Uterus (tissue), 4 donors: ENCODE measurements around the gene ARSD. TPM values are rescaled to one million over a fixed set of nuclear protein-coding genes. Genes with fewer than 3 reads are reported as not detected.
"Not testable (repeated sequence)": the region's sequence is repeated elsewhere in the genome, so short reads cannot be mapped to it uniquely, and the experiment has no call there.

ENCODE experiments used
- DNase-seq, 2 donors: peaks; one replicate each; pipeline ENCODE4 v3.0.0-alpha.2; 2019 to 2020
- H3K27ac ChIP-seq, 2 donors: fragments of 200-600 bp; sonication (generic); 1 replicate in 1 of 2; 2 replicates in 1 of 2; pipeline ENCODE4 v1.5.1; 2016 to 2018
- H3K27me3 ChIP-seq, 2 donors: fragments of 200-600 bp; sonication (generic); one replicate each; pipeline ENCODE4 v1.5.1; 2018 to 2019; ENCODE audit warnings: control low read depth in 1 of 2
- H3K36me3 ChIP-seq, 2 donors: fragments of 200-600 bp; sonication (generic); one replicate each; pipeline ENCODE4 v1.5.1; 2019; ENCODE audit warnings: control low read depth in 1 of 2
- H3K4me1 ChIP-seq, 2 donors: fragments of 200-600 bp; sonication (generic); one replicate each; pipeline ENCODE4 v1.5.1; 2018 to 2019; ENCODE audit warnings: control low read depth in 1 of 2
- H3K4me3 ChIP-seq, 2 donors: fragments of 200-600 bp; sonication (generic); 1 replicate in 1 of 2; 2 replicates in 1 of 2; pipeline ENCODE4 v1.5.1; 2018 to 2019; ENCODE audit warnings: mild to moderate bottlenecking in 1 of 2
- H3K9me3 ChIP-seq, 2 donors: fragments of 200-600 bp; sonication (generic); one replicate each; pipeline ENCODE4 v1.5.1; 2019; ENCODE audit warnings: control low read depth in 1 of 2
- POLR2A ChIP-seq, 2 donors: fragments of 450-650 bp; IDR thresholded peaks; one replicate each; pipeline ENCODE4 v1.6.1; 2016; ENCODE audit warnings: antibody characterized with exemption in 2 of 2, mild to moderate bottlenecking in 1 of 2, moderate library complexity in 1 of 2
- intact Hi-C: fragments of 100-400 bp; cut with DNase I; formaldehyde crosslinking; loops from one replicate; pipeline ENCODE4 v1.15.1; 2023; ENCODE audit warnings: low total_unique reads
- total RNA-seq, 4 donors: library from RNA; depleted of rRNA in 3 of 4; stranded (reverse); fragments of >200 nt in 3 of 4; gene quantifications; one replicate each; pipeline versions ENCODE4 v1.1.0 to v1.2.4, GENCODE V29; 2014 to 2023
- TF ChIP-seq, protein P1 (sequence below), 4 experiments: fragments of 200-600 bp in 2 of 4; fragments of 450-650 bp in 2 of 4; sonication (generic) in 2 of 4; IDR thresholded peaks; one replicate each; pipeline ENCODE4 v1.5.1; 2016 to 2019; ENCODE audit warnings: antibody characterized with exemption in 4 of 4, mild to moderate bottlenecking in 2 of 4, moderate library complexity in 1 of 4
- donor health status: DM: yes; HTN: yes; CAD: no.

The ARSD gene
- total RNA-seq, 4 donors from 2014 or later: 14.3 to 46.8 (median 25.5) TPM

DNA sequence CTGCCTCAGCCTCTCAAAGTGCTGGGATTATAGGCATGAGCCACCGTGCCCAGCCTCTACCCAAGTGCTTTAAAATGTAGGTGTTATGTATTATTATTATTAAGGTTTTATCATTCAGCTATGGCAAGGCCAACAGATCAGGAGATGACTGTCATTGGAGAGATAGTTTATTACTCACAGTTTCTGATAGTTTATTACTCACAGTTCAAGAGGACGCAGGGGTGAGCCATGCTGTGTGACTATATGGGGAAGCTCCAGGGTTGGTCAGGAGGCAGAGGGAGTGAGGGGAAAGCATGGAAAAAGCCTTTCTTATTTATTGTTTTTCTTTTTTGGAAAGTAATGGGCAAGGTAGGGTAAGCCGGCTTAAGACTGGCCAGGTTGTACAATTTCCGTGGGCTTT is 25.4 kb upstream of the ARSD start:
- intact Hi-C loops: no loop called here
- Histone ChIP-seq H3K36me3 (no peaks in the 10 kb centered on the region), H3K4me1 (no peaks in the 10 kb centered on the region), H3K4me3 (no peak overlapping the region), H3K27me3 (no peaks in the 10 kb centered on the region), H3K27ac (no peak overlapping the region), H3K9me3 (no peaks in the 10 kb centered on the region)
- DNase-seq: no peak
- TF ChIP-seq, protein P1, sequence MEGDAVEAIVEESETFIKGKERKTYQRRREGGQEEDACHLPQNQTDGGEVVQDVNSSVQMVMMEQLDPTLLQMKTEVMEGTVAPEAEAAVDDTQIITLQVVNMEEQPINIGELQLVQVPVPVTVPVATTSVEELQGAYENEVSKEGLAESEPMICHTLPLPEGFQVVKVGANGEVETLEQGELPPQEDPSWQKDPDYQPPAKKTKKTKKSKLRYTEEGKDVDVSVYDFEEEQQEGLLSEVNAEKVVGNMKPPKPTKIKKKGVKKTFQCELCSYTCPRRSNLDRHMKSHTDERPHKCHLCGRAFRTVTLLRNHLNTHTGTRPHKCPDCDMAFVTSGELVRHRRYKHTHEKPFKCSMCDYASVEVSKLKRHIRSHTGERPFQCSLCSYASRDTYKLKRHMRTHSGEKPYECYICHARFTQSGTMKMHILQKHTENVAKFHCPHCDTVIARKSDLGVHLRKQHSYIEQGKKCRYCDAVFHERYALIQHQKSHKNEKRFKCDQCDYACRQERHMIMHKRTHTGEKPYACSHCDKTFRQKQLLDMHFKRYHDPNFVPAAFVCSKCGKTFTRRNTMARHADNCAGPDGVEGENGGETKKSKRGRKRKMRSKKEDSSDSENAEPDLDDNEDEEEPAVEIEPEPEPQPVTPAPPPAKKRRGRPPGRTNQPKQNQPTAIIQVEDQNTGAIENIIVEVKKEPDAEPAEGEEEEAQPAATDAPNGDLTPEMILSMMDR (IDR thresholded peaks at IDR 0.05): no peak
- no peak for TF ChIP-seq POLR2A (IDR thresholded peaks at IDR 0.05)

- H3K4me1 ChIP-seq, H3K4me3 ChIP-seq, H3K27ac ChIP-seq, H3K27me3 ChIP-seq, H3K36me3 ChIP-seq, intact Hi-C loops, H3K9me3 ChIP-seq, DNase-seq: not testable (repeated sequence)
Measured at GRCh38 chrX:2937942-2938341, 8.8 kb upstream of the ARSD start.

DNA sequence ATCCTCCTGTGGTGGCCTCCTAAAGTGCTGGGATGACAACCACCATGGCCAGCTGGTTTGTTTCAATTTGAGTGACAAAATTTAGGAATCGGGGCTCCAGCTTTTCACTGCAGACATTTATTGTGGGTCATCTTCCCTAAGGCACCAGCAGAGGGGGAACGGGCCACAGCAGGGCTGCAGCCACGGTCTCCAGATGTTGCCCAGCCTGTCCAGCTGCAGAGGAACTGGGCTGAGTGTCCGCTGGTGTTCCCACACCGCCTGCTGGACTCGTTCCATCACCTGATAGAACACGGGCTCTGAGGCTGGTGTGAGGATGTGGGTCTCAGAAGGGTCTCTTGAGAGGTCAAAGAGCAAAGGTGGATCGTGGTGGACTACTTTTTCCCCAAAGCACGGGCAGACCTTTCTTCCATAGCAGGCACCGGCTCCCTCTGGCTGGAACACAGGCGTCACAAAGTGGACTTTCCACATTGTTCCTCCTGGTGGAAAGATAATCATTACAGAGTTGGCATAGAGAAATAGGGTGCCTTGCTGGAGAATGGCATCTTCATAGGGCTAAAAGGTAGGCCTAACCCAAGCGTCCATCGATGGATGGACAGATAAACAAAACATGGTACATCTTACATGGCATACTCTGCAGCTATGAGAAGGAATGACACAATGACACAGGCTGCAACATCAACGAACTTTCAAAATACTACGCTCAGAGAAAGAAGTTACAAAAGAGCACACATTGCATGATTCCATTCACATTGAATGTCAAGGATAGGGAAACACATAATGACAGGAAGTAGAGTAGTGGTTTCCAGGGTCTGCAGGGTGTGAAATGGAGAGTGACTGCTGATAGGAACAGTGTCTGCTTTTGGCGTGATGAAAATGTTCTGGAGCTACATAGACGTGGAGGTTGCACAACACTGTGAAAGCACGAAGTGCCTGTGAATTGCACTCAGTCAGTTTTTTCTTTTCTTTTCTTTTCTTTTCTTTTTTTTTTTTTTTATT is 5.9 kb upstream of the ARSD start:
- no peaks in the 10 kb centered on the region for H3K27me3 ChIP-seq
- no peaks in the 10 kb centered on the region for H3K4me1 ChIP-seq
- H3K36me3 ChIP-seq: no peaks in the 10 kb centered on the region
- no peak overlapping the region for H3K4me3 ChIP-seq
- no peak for DNase-seq
- no peak for TF ChIP-seq POLR2A (IDR thresholded peaks at IDR 0.05)
- TF ChIP-seq, protein P1 (IDR thresholded peaks at IDR 0.05): no peak
- H3K27ac ChIP-seq: no peak overlapping the region
- H3K9me3 ChIP-seq: no peaks in the 10 kb centered on the region
- intact Hi-C loops: no loop called here

DNA sequence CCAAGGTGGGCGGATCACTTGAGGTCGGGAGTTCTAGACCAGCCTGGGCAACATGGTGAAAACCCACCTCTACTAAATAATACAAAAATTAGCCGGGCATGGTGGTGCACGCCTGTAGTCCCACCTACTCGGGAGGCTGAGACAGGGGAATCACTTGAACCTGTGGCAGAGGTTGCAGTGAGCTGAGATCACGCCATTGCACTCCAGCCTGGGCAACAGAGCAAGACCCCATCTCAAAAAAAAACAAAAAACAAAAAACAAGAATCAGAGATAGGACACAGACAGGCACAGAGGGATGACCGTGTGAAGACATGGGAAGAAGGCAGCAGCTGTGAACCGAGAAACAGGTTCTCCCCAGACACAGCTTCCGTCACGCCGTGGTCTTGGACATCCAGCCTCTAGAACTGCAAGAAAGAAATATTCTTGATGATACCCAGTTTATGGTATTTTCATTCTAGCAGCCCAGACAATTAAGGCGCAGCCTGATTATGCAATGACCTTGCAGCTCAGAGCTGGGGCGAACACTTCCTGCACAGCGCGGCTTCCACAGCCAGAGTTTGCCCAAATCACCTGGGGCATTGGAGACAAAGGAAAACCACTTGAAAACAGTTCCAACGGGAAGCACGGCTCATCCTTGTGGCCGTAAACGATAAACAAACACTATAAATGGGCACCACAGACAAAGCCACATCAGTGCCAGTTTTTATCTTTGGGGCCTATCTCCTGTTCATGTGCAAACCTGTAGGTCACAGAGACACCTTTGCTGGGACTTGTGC is 4.2 kb upstream of the ARSD start:
- Histone ChIP-seq H3K4me1 (no peaks in the 10 kb centered on the region), H3K36me3 (no peaks in the 10 kb centered on the region), H3K27ac (no peak overlapping the region), H3K4me3 (no peak overlapping the region), H3K27me3 (no peaks in the 10 kb centered on the region), H3K9me3 (no peaks in the 10 kb centered on the region)
- no peak for TF ChIP-seq POLR2A (IDR thresholded peaks at IDR 0.05)
- TF ChIP-seq, protein P1 (IDR thresholded peaks at IDR 0.05): no peak
- intact Hi-C loops: no loop called here
- no peak for DNase-seq

DNA sequence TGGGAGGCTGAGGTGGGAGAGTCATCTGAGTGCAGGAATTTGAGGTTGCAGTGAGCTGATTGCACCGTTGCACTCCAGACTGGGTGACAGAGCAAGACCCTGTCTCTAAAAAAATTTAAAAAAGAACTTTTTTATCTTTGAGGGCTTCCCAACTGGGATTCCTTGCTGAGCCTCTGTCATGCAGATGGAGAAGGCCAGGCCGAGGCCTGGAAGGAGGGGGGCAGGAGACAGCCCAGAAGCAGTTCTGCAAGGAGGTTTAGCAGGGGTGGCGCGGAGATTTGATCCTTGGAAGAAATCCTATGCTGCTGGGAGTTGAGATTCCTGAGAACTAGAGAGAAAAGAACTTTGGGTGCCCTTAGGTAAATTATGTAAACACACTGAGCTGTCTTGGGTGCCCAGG is 2.5 kb upstream of the ARSD start:
- Histone ChIP-seq H3K4me1 (no peaks in the 10 kb centered on the region), H3K27me3 (no peaks in the 10 kb centered on the region), H3K27ac (no peak overlapping the region), H3K9me3 (no peaks in the 10 kb centered on the region), H3K36me3 (no peaks in the 10 kb centered on the region), H3K4me3 (no peak overlapping the region)
- no peak for TF ChIP-seq POLR2A (IDR thresholded peaks at IDR 0.05)
- DNase-seq: no peak
- intact Hi-C loops: no loop called here

- intact Hi-C loops: no loop called here
- H3K9me3 ChIP-seq: no peaks in the 10 kb centered on the region
Measured at GRCh38 chrX:2931155-2931554, 2.0 kb upstream of the ARSD start.

More at GRCh38 chrX:2931155-2931554, 2.0 kb upstream of the ARSD start:
- H3K4me3 ChIP-seq: no peak overlapping the region
- no peaks in the 10 kb centered on the region for H3K36me3 ChIP-seq
- TF ChIP-seq POLR2A (IDR thresholded peaks at IDR 0.05): no peak
- TF ChIP-seq, protein P1 (IDR thresholded peaks at IDR 0.05): no peak
- no peaks in the 10 kb centered on the region for H3K27me3 ChIP-seq
- no peak overlapping the region for H3K27ac ChIP-seq
- no peaks in the 10 kb centered on the region for H3K4me1 ChIP-seq
- DNase-seq: no peak
